Neural progenitor cell (in vitro differentiated cells): ENCODE measurements around the gene ATRAID. TPM values are rescaled to one million over a fixed set of nuclear protein-coding genes. Genes with fewer than 3 reads are reported as not detected.
A peak's percentile ranks its signal among the peaks of the same experiment; 100 is the strongest.

Experiments
- DNase-seq: peaks from one replicate; pipeline ENCODE4 v3.0.0-alpha.2; 2016; ENCODE audit warnings: low spot score
- H2AFZ ChIP-seq: fragments of 200-600 bp; sonication (generic); replicated peaks from 2 replicates; pipeline ENCODE4 v1.6.1; 2016; ENCODE audit warnings: antibody characterized with exemption
- H3F3A ChIP-seq: fragments of 200-600 bp; sonication (generic); 2 replicates; pipeline ENCODE4 v1.6.1; 2016; ENCODE audit warnings: antibody characterized with exemption, low read depth
- H3K27ac ChIP-seq: fragments of 200-600 bp; sonication (generic); 2 replicates; pipeline ENCODE4 v1.5.1; 2016; ENCODE audit warnings: mild to moderate bottlenecking
- H3K27me3 ChIP-seq: fragments of 200-600 bp; sonication (generic); 2 replicates; pipeline ENCODE4 v1.6.1; 2016; ENCODE audit warnings: mild to moderate bottlenecking, moderate library complexity
- H3K36me3 ChIP-seq: fragments of 200-600 bp; sonication (generic); 2 replicates; pipeline ENCODE4 v1.5.1; 2016
- H3K4me1 ChIP-seq: fragments of 200-600 bp; sonication (generic); 2 replicates; pipeline ENCODE4 v1.6.1; 2016; ENCODE audit warnings: mixed run types
- H3K4me2 ChIP-seq: fragments of 200-600 bp; sonication (generic); 2 replicates; pipeline ENCODE4 v1.6.1; 2016
- H3K4me3 ChIP-seq: fragments of 200-600 bp; sonication (generic); 2 replicates; pipeline ENCODE4 v1.5.1; 2016
- H3K79me2 ChIP-seq: fragments of 200-600 bp; sonication (generic); 2 replicates; pipeline ENCODE4 v1.6.1; 2016; ENCODE audit warnings: low read depth
- H3K9ac ChIP-seq: fragments of 200-600 bp; sonication (generic); 2 replicates; pipeline ENCODE4 v1.6.1; 2016
- H3K9me3 ChIP-seq: fragments of 200-600 bp; sonication (generic); 2 replicates; pipeline ENCODE4 v1.5.1; 2016; ENCODE audit warnings: low read depth
- H4K20me1 ChIP-seq: fragments of 200-600 bp; sonication (generic); 2 replicates; pipeline ENCODE4 v1.6.1; 2016; ENCODE audit warnings: low read depth
- H3K27ac Mint-ChIP-seq: 3 replicates; pipeline ENCODE4 v1.8.0; 2021; ENCODE audit warnings: mixed read lengths
- H3K27me3 Mint-ChIP-seq: 2 replicates; pipeline ENCODE4 v1.8.0; 2022; ENCODE audit warnings: low read depth, mild to moderate bottlenecking, inconsistent platforms, moderate library complexity, mixed read lengths; ENCODE audit not compliant: insufficient read depth
- H3K36me3 Mint-ChIP-seq: 3 replicates; pipeline ENCODE4 v1.8.0; 2021; ENCODE audit warnings: mixed read lengths
- H3K4me1 Mint-ChIP-seq: 3 replicates; pipeline ENCODE4 v1.8.0; 2021; ENCODE audit warnings: mixed read lengths
- H3K4me3 Mint-ChIP-seq: 3 replicates; pipeline ENCODE4 v1.8.0; 2021; ENCODE audit warnings: mild to moderate bottlenecking, moderate library complexity, mixed read lengths
- H3K9me3 Mint-ChIP-seq: 3 replicates; pipeline ENCODE4 v1.8.0; 2020; ENCODE audit warnings: mixed read lengths
- EZH2 ChIP-seq: fragments of 200-600 bp; sonication (generic); IDR thresholded peaks from 2 replicates; pipeline ENCODE4 v1.6.1; 2017; ENCODE audit warnings: antibody characterized with exemption, mild to moderate bottlenecking, moderate library complexity
- EZH2phosphoT487 ChIP-seq: fragments of 200-600 bp; sonication (generic); IDR thresholded peaks from 2 replicates; pipeline ENCODE4 v1.6.1; 2017; ENCODE audit warnings: antibody characterized with exemption
- total RNA-seq: library from RNA; depleted of rRNA; stranded (reverse); fragments of >200 nt; gene quantifications from 2 replicates; pipeline ENCODE4 v1.2.3, GENCODE V29; 2015; ENCODE audit warnings: low replicate concordance
- TF ChIP-seq, protein P1 (sequence below): fragments of 200-600 bp; sonication (generic); IDR thresholded peaks from 2 replicates; pipeline ENCODE4 v1.5.1; 2017; ENCODE audit warnings: antibody characterized with exemption, mild to moderate bottlenecking

Gene ATRAID
- total RNA-seq, 1 donor from 2014 or later = 142 TPM

DNA sequence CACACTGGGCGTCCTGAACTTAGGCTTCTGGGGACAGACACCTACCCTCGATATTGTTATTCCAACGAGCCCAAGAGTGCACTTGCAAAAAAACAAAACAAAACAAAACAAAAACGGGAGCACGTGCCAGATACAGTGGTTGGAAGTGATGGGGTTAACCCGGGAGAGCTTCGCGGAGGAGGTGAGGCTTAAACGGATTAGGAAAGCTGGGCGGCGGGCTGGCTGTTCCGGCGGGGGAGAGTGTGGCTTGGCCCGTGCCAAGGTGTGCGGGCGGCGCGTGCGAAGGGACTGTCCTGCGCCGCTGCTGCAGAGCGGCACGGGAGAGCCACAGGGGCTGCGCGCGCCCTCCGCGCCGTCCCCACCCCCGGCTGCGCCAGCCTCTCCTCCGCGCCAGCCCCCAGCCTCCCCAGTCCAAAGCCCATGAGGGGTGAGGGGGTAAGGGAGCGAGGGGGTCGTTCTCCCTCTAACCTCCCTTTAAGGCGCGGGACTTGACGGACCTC is 52.5 kb downstream of the ATRAID start:
- no peaks in the 10 kb centered on the region for H3K36me3 ChIP-seq
- peaks cover 83% of the 10 kb centered on the region for H3K27me3 ChIP-seq
- H3K9me3 ChIP-seq = no peaks in the 10 kb centered on the region
- peak overlapping the region; percentile 80 for H3K4me2 ChIP-seq
- H2AFZ ChIP-seq = peak overlapping the region; percentile 96
- TF ChIP-seq EZH2phosphoT487 (peak; percentile 92), EZH2 (peak; percentile 82)
- TF ChIP-seq, protein P1, sequence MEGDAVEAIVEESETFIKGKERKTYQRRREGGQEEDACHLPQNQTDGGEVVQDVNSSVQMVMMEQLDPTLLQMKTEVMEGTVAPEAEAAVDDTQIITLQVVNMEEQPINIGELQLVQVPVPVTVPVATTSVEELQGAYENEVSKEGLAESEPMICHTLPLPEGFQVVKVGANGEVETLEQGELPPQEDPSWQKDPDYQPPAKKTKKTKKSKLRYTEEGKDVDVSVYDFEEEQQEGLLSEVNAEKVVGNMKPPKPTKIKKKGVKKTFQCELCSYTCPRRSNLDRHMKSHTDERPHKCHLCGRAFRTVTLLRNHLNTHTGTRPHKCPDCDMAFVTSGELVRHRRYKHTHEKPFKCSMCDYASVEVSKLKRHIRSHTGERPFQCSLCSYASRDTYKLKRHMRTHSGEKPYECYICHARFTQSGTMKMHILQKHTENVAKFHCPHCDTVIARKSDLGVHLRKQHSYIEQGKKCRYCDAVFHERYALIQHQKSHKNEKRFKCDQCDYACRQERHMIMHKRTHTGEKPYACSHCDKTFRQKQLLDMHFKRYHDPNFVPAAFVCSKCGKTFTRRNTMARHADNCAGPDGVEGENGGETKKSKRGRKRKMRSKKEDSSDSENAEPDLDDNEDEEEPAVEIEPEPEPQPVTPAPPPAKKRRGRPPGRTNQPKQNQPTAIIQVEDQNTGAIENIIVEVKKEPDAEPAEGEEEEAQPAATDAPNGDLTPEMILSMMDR = no peak
- H3K79me2 ChIP-seq = no peaks in the 10 kb centered on the region
- Mint-ChIP-seq H3K27ac (no peak overlapping the region), H3K27me3 (peaks cover 41% of the 10 kb centered on the region), H3K36me3 (no peaks in the 10 kb centered on the region), H3K9me3 (peaks cover 4% of the 10 kb centered on the region), H3K4me1 (peaks cover 27% of the 10 kb centered on the region), H3K4me3 (peak overlapping the region; percentile 89)
- peak; percentile 58 for DNase-seq
- H3K9ac ChIP-seq = no peak overlapping the region
- H3F3A ChIP-seq = peaks cover 26% of the 10 kb centered on the region
- peaks cover 10% of the 10 kb centered on the region for H4K20me1 ChIP-seq
- H3K27ac ChIP-seq = no peak overlapping the region
- peak overlapping the region; percentile 58 for H3K4me3 ChIP-seq
- H3K4me1 ChIP-seq = peaks cover 8% of the 10 kb centered on the region

DNA sequence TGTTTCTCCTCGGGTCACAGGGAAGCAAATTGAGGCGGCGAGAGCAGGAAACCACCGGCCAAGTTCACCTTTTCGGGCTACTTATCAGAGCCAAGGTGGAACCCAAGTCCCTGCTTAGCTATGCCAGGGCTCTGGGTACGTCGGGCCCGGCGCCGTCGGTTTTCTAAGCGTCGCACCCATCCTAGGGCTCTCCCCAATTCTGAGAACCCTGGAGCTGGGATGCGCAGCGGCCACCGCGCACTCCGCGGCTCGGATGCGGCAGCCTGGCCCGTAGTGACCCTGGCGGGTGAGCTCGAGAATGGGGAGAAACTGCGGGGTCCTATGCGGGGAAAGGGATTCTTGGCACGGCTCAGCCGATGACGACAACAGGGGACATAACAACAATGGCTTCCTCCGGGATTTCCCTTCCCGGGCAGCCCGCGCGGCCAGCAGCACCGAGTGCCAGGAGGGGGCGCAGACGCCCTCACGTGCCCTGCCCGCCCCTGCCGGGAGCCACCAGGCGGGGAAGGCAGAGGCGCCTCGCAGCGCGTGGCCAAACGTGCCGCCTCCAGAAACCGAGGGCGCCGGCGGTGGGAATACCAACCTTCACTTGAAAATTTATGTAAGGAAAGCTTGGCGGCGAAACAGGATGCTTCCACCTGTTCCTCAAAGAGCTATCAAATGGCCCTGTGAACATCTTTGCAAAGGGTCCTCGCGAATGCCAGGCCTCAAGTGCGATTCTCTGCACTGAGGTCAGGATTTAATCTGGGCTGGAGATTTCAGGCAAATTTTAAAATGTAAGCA is 53.1 kb downstream of the ATRAID start:
- H3K27me3 Mint-ChIP-seq = peaks cover 39% of the 10 kb centered on the region

DNA sequence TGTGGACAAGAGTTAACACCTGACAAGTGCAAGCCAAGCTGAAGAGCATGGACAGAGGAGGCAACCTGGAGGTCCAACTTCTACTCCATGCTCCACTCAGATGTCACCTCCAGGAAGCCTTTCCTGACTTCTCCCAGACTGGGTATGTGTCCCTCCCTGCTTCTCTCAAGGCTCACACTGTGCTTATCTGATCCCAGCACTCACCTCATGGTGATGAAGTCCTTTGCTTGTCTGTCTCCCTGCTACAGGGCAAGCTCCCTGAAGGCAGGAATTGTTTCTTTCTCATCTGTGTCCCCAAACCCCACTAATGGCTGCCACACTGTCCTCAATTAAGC is 53.7 kb downstream of the ATRAID start:
- no peak overlapping the region for H2AFZ ChIP-seq

More for the DNA sequence above, 53.1 kb downstream of the ATRAID start:
- Mint-ChIP-seq H3K4me1 (peaks cover 27% of the 10 kb centered on the region), H3K4me3 (peak overlapping the region; percentile 78), H3K27ac (no peak overlapping the region), H3K36me3 (no peaks in the 10 kb centered on the region), H3K9me3 (peaks cover 4% of the 10 kb centered on the region)
- peak; percentile 94 for DNase-seq
- H3K27ac ChIP-seq = no peak overlapping the region
- H3K36me3 ChIP-seq = no peaks in the 10 kb centered on the region
- H3K4me3 ChIP-seq = peak overlapping the region; percentile 58
- peak overlapping the region; percentile 80 for H3K4me2 ChIP-seq
- peaks cover 83% of the 10 kb centered on the region for H3K27me3 ChIP-seq
- no peak overlapping the region for H3K9ac ChIP-seq
- H3K4me1 ChIP-seq = peaks cover 8% of the 10 kb centered on the region
- no peaks in the 10 kb centered on the region for H3K79me2 ChIP-seq
- H3F3A ChIP-seq = peaks cover 26% of the 10 kb centered on the region
- TF ChIP-seq, protein P1 = peak; percentile 78
- TF ChIP-seq EZH2phosphoT487 (peak; percentile 15), EZH2 (peak; percentile 78)
- peaks cover 10% of the 10 kb centered on the region for H4K20me1 ChIP-seq
- peak overlapping the region; percentile 96 for H2AFZ ChIP-seq
- H3K9me3 ChIP-seq = no peaks in the 10 kb centered on the region

More for the DNA sequence above, 53.7 kb downstream of the ATRAID start:
- H3K4me3 ChIP-seq = peak overlapping the region; percentile 58
- peaks cover 10% of the 10 kb centered on the region for H4K20me1 ChIP-seq
- H3F3A ChIP-seq = peaks cover 26% of the 10 kb centered on the region
- H3K36me3 Mint-ChIP-seq = no peaks in the 10 kb centered on the region
- peaks cover 33% of the 10 kb centered on the region for H3K27me3 Mint-ChIP-seq
- peaks cover 80% of the 10 kb centered on the region for H3K27me3 ChIP-seq
- H3K36me3 ChIP-seq = no peaks in the 10 kb centered on the region
- H3K4me1 ChIP-seq = peaks cover 8% of the 10 kb centered on the region
- no peaks in the 10 kb centered on the region for H3K9me3 ChIP-seq
- no peaks in the 10 kb centered on the region for H3K79me2 ChIP-seq
- no peak overlapping the region for H3K27ac Mint-ChIP-seq
- no peak overlapping the region for H3K9ac ChIP-seq
- H3K4me2 ChIP-seq = no peak overlapping the region
- peaks cover 4% of the 10 kb centered on the region for H3K9me3 Mint-ChIP-seq
- no peak overlapping the region for H3K27ac ChIP-seq
- H3K4me3 Mint-ChIP-seq = peak overlapping the region; percentile 40
- peaks cover 27% of the 10 kb centered on the region for H3K4me1 Mint-ChIP-seq
- no peak for TF ChIP-seq EZH2
- no peak for TF ChIP-seq EZH2phosphoT487
- TF ChIP-seq, protein P1 = no peak
- no peak for DNase-seq

Other genes starting within 250 kb of the ATRAID start
- gene MAPRE3, start 241.4 kb upstream of the ATRAID start, total RNA-seq = 3.1 and 6.2 TPM in 2 replicates
- gene TMEM214, start 179.1 kb upstream of the ATRAID start, total RNA-seq = 18.1 and 26.1 TPM in 2 replicates
- 68.3 and 84.7 TPM in 2 replicates for gene AGBL5, start 160.4 kb upstream of the ATRAID start, total RNA-seq
- 84.6 and 256 TPM in 2 replicates for gene OST4, start 140.4 kb upstream of the ATRAID start, total RNA-seq
- gene EMILIN1, start 133.4 kb upstream of the ATRAID start, total RNA-seq = 0.15 and 5.1 TPM in 2 replicates
- gene KHK, start 125.3 kb upstream of the ATRAID start, total RNA-seq = 3.3 and 5.0 TPM in 2 replicates
- 2.1 and 3.0 TPM in 2 replicates for gene CGREF1, start 92.9 kb upstream of the ATRAID start, total RNA-seq
- 0.65 and 1.1 TPM in 2 replicates for gene ABHD1, start 88.2 kb upstream of the ATRAID start, total RNA-seq
- gene PREB, start 77.4 kb upstream of the ATRAID start, total RNA-seq = 25.1 and 39.8 TPM in 2 replicates
- not detected in 2 replicates for gene PRR30, start 72.6 kb upstream of the ATRAID start, total RNA-seq
- gene TCF23, start 63.0 kb upstream of the ATRAID start, total RNA-seq = 0.03 TPM in 1 of 2 replicates, not detected in the other
- gene SLC5A6, start 227 bp downstream of the ATRAID start, total RNA-seq = 42.8 and 88.9 TPM in 2 replicates
- gene CAD, start 5.3 kb downstream of the ATRAID start, total RNA-seq = 26.5 and 51.8 TPM in 2 replicates
- gene SLC30A3, start 51.0 kb downstream of the ATRAID start, total RNA-seq = 0.56 and 1.4 TPM in 2 replicates
- not detected in 2 replicates for gene DNAJC5G, start 63.4 kb downstream of the ATRAID start, total RNA-seq
- gene TRIM54, start 70.4 kb downstream of the ATRAID start, total RNA-seq = 0.12 TPM in 1 of 2 replicates, not detected in the other
- gene UCN, start 96.4 kb downstream of the ATRAID start, total RNA-seq = 0.56 and 1.2 TPM in 2 replicates
- 71.4 and 78.0 TPM in 2 replicates for gene MPV17, start 111.1 kb downstream of the ATRAID start, total RNA-seq
- gene GTF3C2, start 144.7 kb downstream of the ATRAID start, total RNA-seq = 57.3 and 73.9 TPM in 2 replicates
- gene EIF2B4, start 158.3 kb downstream of the ATRAID start, total RNA-seq = 25.5 and 38.2 TPM in 2 replicates
- gene SNX17, start 158.6 kb downstream of the ATRAID start, total RNA-seq = 65.2 and 92.6 TPM in 2 replicates
- gene ZNF513, start 168.7 kb downstream of the ATRAID start, total RNA-seq = 6.1 and 23.2 TPM in 2 replicates
- 114 and 116 TPM in 2 replicates for gene PPM1G, start 197.6 kb downstream of the ATRAID start, total RNA-seq
- 136 and 151 TPM in 2 replicates for gene NRBP1, start 216.6 kb downstream of the ATRAID start, total RNA-seq
- 0.88 and 11.4 TPM in 2 replicates for gene KRTCAP3, start 230.3 kb downstream of the ATRAID start, total RNA-seq